Suprapubic skin (tissue), 4 donors: ENCODE data around the gene LLGL2.

Experiments
- CTCF ChIP-seq, 2 donors: fragments of 200-600 bp in 1 of 2; fragments of 450-650 bp in 1 of 2; sonication (generic) in 1 of 2; IDR thresholded peaks; one replicate each; pipeline ENCODE4 v1.5.1; 2016 to 2019; ENCODE audit warnings: antibody characterized with exemption in 2 of 2, mild to moderate bottlenecking in 1 of 2, moderate library complexity in 1 of 2
- EP300 ChIP-seq: sonication (generic); formaldehyde crosslinking; IDR thresholded peaks from one replicate; pipeline ENCODE4 v1.6.1; 2017; ENCODE audit warnings: antibody characterized with exemption
- POLR2A ChIP-seq, 2 donors: fragments of 450-650 bp; IDR thresholded peaks; one replicate each; pipeline ENCODE4 v1.6.1; 2017; ENCODE audit warnings: antibody characterized with exemption in 2 of 2, mild to moderate bottlenecking in 2 of 2, moderate library complexity in 2 of 2
- POLR2AphosphoS5 ChIP-seq, 3 donors: sonication (generic); formaldehyde crosslinking; IDR thresholded peaks; one replicate each; pipeline ENCODE4 v1.6.1; 2017; ENCODE audit warnings: antibody characterized with exemption in 3 of 3

GRCh38 chr17:75551266-75551665 lies 25.8 kb downstream of the LLGL2 start:
- TF ChIP-seq CTCF (IDR thresholded peaks at IDR 0.05) (no peak), POLR2AphosphoS5 (IDR thresholded peaks at IDR 0.05) (no peak), POLR2A (IDR thresholded peaks at IDR 0.05) (no peak), EP300 (no peak)
